MCF 10A (cell line): ENCODE data around the gene CYBC1. TPM values are rescaled to one million over a fixed set of nuclear protein-coding genes. Genes with fewer than 3 reads are reported as not detected.
"Not testable (repeated sequence)": the region's sequence is repeated elsewhere in the genome, so short reads cannot be mapped to it uniquely, and the experiment has no call there.

Source experiments
- BruUV-seq: library from RNA; stranded (reverse); fragments of 400-500 nt; replicated peaks from 2 replicates; lab custom pipeline; 2021; lab: Mats Ljungman, UMichigan
- CTCF ChIA-PET: fragments of 300-600 bp; sonication (Branson Sonifier 250); formaldehyde crosslinking; extraction: SDS; loops from one replicate; lab custom pipeline; 2021; ENCODE audit warnings: antibody characterized with exemption, inconsistent platforms; lab: Yijun Ruan, JAX
- POLR2A ChIA-PET: fragments of 300-600, 350-650 bp; sonication (Branson Sonifier 250); formaldehyde crosslinking; extraction: SDS; loops from one replicate; lab custom pipeline; 2020; ENCODE audit warnings: antibody characterized with exemption, inconsistent platforms; lab: Yijun Ruan, JAX
- DNase-seq: peaks from one replicate; pipeline ENCODE4 v3.0.0-alpha.2; 2018; ENCODE audit not compliant: unreplicated experiment
- H3K27ac Mint-ChIP-seq: one replicate; pipeline ENCODE4 v1.8.0; 2022; ENCODE audit warnings: mild to moderate bottlenecking, low read depth, mixed read lengths; ENCODE audit not compliant: unreplicated experiment
- H3K27me3 Mint-ChIP-seq: one replicate; pipeline ENCODE4 v1.8.0; 2022; ENCODE audit warnings: mixed read lengths; ENCODE audit not compliant: insufficient read depth, unreplicated experiment
- H3K36me3 Mint-ChIP-seq: one replicate; pipeline ENCODE4 v1.8.0; 2022; ENCODE audit warnings: mild to moderate bottlenecking, moderate library complexity, mixed read lengths; ENCODE audit not compliant: insufficient read depth, unreplicated experiment
- H3K4me1 Mint-ChIP-seq: one replicate; pipeline ENCODE4 v1.8.0; 2022; ENCODE audit warnings: mixed read lengths; ENCODE audit not compliant: insufficient read depth, unreplicated experiment
- H3K4me3 Mint-ChIP-seq: one replicate; pipeline ENCODE4 v1.8.0; 2022; ENCODE audit warnings: mild to moderate bottlenecking, moderate library complexity, mixed read lengths; ENCODE audit not compliant: unreplicated experiment
- H3K9me3 Mint-ChIP-seq: one replicate; pipeline ENCODE4 v1.8.0; 2022; ENCODE audit warnings: mixed read lengths; ENCODE audit not compliant: unreplicated experiment
- CTCF ChIP-seq: fragments of 200-600 bp; IDR thresholded peaks from one replicate; pipeline ENCODE4 v1.8.0; 2022; ENCODE audit warnings: antibody characterized with exemption, mild to moderate bottlenecking; ENCODE audit not compliant: unreplicated experiment
- intact Hi-C: fragments of 100-400 bp; cut with micrococcal nuclease; formaldehyde crosslinking; loops from 2 replicates; pipeline ENCODE4 v1.14.1; 2022
- total RNA-seq: library from RNA; stranded (reverse); gene quantifications from 2 replicates; pipeline ENCODE4 v1.2.3, GENCODE V29; 2022

Gene CYBC1
- total RNA-seq, 1 experiment from 2014 or later, result 38.0 TPM

- intact Hi-C loops, result no loop called here
- Mint-ChIP-seq H3K4me3 (no peak overlapping the region), H3K4me1 (no peaks in the 10 kb centered on the region), H3K27ac (no peak overlapping the region), H3K9me3 (no peaks in the 10 kb centered on the region), H3K36me3 (peaks cover 43% of the 10 kb centered on the region), H3K27me3 (no peaks in the 10 kb centered on the region)
- BruUV-seq, result no TSS peak
- POLR2A ChIA-PET, result no interaction called here
- TF ChIP-seq CTCF, result no peak
- CTCF ChIA-PET, result no interaction called here
- DNase-seq, result no peak
These were observed 13.5 kb upstream of the CYBC1 start for GRCh38 chr17:82463925-82464566.

GRCh38 chr17:82463391-82463790, 12.8 kb upstream of the CYBC1 start:
- H3K36me3 Mint-ChIP-seq, result peaks cover 37% of the 10 kb centered on the region
- TF ChIP-seq CTCF, result no peak
- no peaks in the 10 kb centered on the region for H3K9me3 Mint-ChIP-seq

GRCh38 chr17:82461827-82462524, 11.4 kb upstream of the CYBC1 start:
- intact Hi-C loops, result no loop called here
- CTCF ChIA-PET, result interaction anchor here (0.6 to 1.6 kb wide), 3 partner anchors 65 to 1611 kb away, joined by 3 read pairs; no protein-coding TSS in a partner anchor
- H3K4me1 Mint-ChIP-seq, result peaks cover 10% of the 10 kb centered on the region
- POLR2A ChIA-PET, result no interaction called here
- H3K4me3 Mint-ChIP-seq, result no peak overlapping the region
- peaks cover 33% of the 10 kb centered on the region for H3K36me3 Mint-ChIP-seq
- no peak for TF ChIP-seq CTCF
- no TSS peak for BruUV-seq
- no peaks in the 10 kb centered on the region for H3K27me3 Mint-ChIP-seq
- DNase-seq, result no peak
- peak overlapping the region; percentile 1 for H3K27ac Mint-ChIP-seq
- no peaks in the 10 kb centered on the region for H3K9me3 Mint-ChIP-seq

More at GRCh38 chr17:82463391-82463790, 12.8 kb upstream of the CYBC1 start:
- no peak for DNase-seq
- Mint-ChIP-seq H3K27me3 (no peaks in the 10 kb centered on the region), H3K27ac (no peak overlapping the region), H3K4me3 (no peak overlapping the region), H3K4me1 (no peaks in the 10 kb centered on the region)
- ChIA-PET POLR2A (no interaction called here), CTCF (interaction anchor here (0.6 to 1.6 kb wide), 2 partner anchors 24 to 90 kb away, joined by 3 read pairs; no protein-coding TSS in a partner anchor)
- intact Hi-C loops, result no loop called here
- BruUV-seq, result no TSS peak

GRCh38 chr17:82459936-82460335, 9.4 kb upstream of the CYBC1 start:
- peaks cover 12% of the 10 kb centered on the region for H3K4me1 Mint-ChIP-seq
- H3K27me3 Mint-ChIP-seq, H3K9me3 Mint-ChIP-seq, DNase-seq, H3K4me3 Mint-ChIP-seq, BruUV-seq, intact Hi-C loops: not testable (repeated sequence)
- POLR2A ChIA-PET, result interaction anchor here (0.8 to 1.6 kb wide), 8 partner anchors 10 to 76 kb away, joined by 3 to 7 read pairs (median 4); no protein-coding TSS in a partner anchor
- CTCF ChIA-PET, result interaction anchor here (1.0 kb wide), 2 partner anchors 34 to 92 kb away, joined by 3 read pairs; no protein-coding TSS in a partner anchor
- H3K27ac Mint-ChIP-seq, result peak overlapping the region; percentile 23
- peaks cover 33% of the 10 kb centered on the region for H3K36me3 Mint-ChIP-seq
